HepG2 (cell line): ENCODE measurements around the gene CHAF1A. TPM values are rescaled to one million over a fixed set of nuclear protein-coding genes. Genes with fewer than 3 reads are reported as not detected.

Experiments used
- ARHGAP35 ChIP-seq: sonication (generic); formaldehyde crosslinking; IDR thresholded peaks from 2 replicates; pipeline ENCODE4 v1.9.0; 2022; ENCODE audit warnings: mild to moderate bottlenecking, inconsistent platforms, moderate library complexity, missing genetic modification reagents, borderline replicate concordance
- KMT2A ChIP-seq: sonication (generic); formaldehyde crosslinking; IDR thresholded peaks from 2 replicates; pipeline ENCODE4 v1.4.0; 2020; ENCODE audit warnings: missing genetic modification reagents
- NRL ChIP-seq: sonication (generic); formaldehyde crosslinking; IDR thresholded peaks from 2 replicates; pipeline ENCODE4 v1.5.0; 2020; ENCODE audit warnings: missing genetic modification reagents, mild to moderate bottlenecking, moderate library complexity, borderline replicate concordance
- REPIN1 ChIP-seq: sonication (generic); formaldehyde crosslinking; IDR thresholded peaks from 2 replicates; pipeline ENCODE4 v1.8.0; 2022; ENCODE audit warnings: missing genetic modification reagents, low read depth, mild to moderate bottlenecking, borderline replicate concordance
- SAP130 ChIP-seq: IDR thresholded peaks from 2 replicates; pipeline ENCODE4 v1.6.1; 2016; ENCODE audit warnings: low read depth
- YEATS2 ChIP-seq: sonication (generic); formaldehyde crosslinking; IDR thresholded peaks from 2 replicates; pipeline ENCODE4 v1.4.0; 2020; ENCODE audit warnings: missing genetic modification reagents, borderline replicate concordance
- ZNF331 ChIP-seq: sonication (generic); formaldehyde crosslinking; IDR thresholded peaks from 2 replicates; pipeline ENCODE4 v1.4.0; 2020; ENCODE audit warnings: missing genetic modification reagents
- ZNF501 ChIP-seq: sonication (generic); formaldehyde crosslinking; IDR thresholded peaks from 2 replicates; pipeline ENCODE4 v1.5.1; 2020; ENCODE audit warnings: mild to moderate bottlenecking, moderate library complexity, missing genetic modification reagents
- ZNF619 ChIP-seq: sonication (generic); formaldehyde crosslinking; IDR thresholded peaks from 2 replicates; pipeline ENCODE4 v1.4.0; 2020; ENCODE audit warnings: mild to moderate bottlenecking, missing genetic modification reagents
- ZNF746 ChIP-seq: sonication (generic); formaldehyde crosslinking; IDR thresholded peaks from 2 replicates; pipeline ENCODE4 v1.8.0; 2022; ENCODE audit warnings: mild to moderate bottlenecking, missing genetic modification reagents
- polyA plus RNA-seq, 8 experiments: library from polyadenylated mRNA; depleted of rRNA in 3 of 8; stranded (reverse) in 7 of 8; unstranded in 1 of 8; fragments of >200 nt; fragmentation: Illumina TruSeq in 4 of 8; extraction: Trizol in 4 of 8; gene quantifications; 2 replicates each; pipeline versions ENCODE4 v1.2.1 to v1.2.3, GENCODE V29; 2011 to 2016; ENCODE audit warnings: low read depth in 4 of 8, missing spikeins in 1 of 8, mixed read lengths in 1 of 8; ENCODE audit not compliant: insufficient read depth in 1 of 8
- total RNA-seq, 5 experiments: library from RNA; depleted of rRNA; stranded (reverse); fragments of >200 nt; fragmentation: Illumina TruSeq; extraction: Trizol; gene quantifications; 2 replicates each; pipeline ENCODE4 v1.2.3, GENCODE V29; 2016; ENCODE audit warnings: low read depth in 1 of 5
- TF ChIP-seq, protein P1 (sequence below): sonication (generic); formaldehyde crosslinking; IDR thresholded peaks from 2 replicates; pipeline ENCODE4 v1.5.0; 2020; ENCODE audit warnings: missing genetic modification reagents
- TF ChIP-seq, protein P2 (sequence below): sonication (generic); formaldehyde crosslinking; IDR thresholded peaks from 2 replicates; pipeline ENCODE4 v1.4.0; 2020; ENCODE audit warnings: low read depth, mild to moderate bottlenecking, missing genetic modification reagents
- TF ChIP-seq, protein P3 (sequence below): sonication (generic); formaldehyde crosslinking; IDR thresholded peaks from 2 replicates; pipeline ENCODE4 v1.5.1; 2020; ENCODE audit warnings: missing genetic modification reagents, mild to moderate bottlenecking, borderline replicate concordance
- TF ChIP-seq, protein P4 (sequence below): sonication (generic); formaldehyde crosslinking; IDR thresholded peaks from 2 replicates; pipeline ENCODE4 v1.8.0; 2022; ENCODE audit warnings: mild to moderate bottlenecking, missing genetic modification reagents, borderline replicate concordance
- TF ChIP-seq, protein P5 (sequence below): sonication (generic); formaldehyde crosslinking; IDR thresholded peaks from 2 replicates; pipeline ENCODE4 v1.8.0; 2023; ENCODE audit warnings: mild to moderate bottlenecking, missing genetic modification reagents
- TF ChIP-seq, protein P6 (sequence below): sonication (generic); formaldehyde crosslinking; IDR thresholded peaks from 2 replicates; pipeline ENCODE4 v1.4.0; 2020; ENCODE audit warnings: missing genetic modification reagents

CHAF1A gene
- total and polyA plus RNA-seq, 2 of the 13 experiments (the other 11 are each of a cell fraction or from before 2014, with no cell fraction given) = 11.0 to 34.8 TPM

DNA sequence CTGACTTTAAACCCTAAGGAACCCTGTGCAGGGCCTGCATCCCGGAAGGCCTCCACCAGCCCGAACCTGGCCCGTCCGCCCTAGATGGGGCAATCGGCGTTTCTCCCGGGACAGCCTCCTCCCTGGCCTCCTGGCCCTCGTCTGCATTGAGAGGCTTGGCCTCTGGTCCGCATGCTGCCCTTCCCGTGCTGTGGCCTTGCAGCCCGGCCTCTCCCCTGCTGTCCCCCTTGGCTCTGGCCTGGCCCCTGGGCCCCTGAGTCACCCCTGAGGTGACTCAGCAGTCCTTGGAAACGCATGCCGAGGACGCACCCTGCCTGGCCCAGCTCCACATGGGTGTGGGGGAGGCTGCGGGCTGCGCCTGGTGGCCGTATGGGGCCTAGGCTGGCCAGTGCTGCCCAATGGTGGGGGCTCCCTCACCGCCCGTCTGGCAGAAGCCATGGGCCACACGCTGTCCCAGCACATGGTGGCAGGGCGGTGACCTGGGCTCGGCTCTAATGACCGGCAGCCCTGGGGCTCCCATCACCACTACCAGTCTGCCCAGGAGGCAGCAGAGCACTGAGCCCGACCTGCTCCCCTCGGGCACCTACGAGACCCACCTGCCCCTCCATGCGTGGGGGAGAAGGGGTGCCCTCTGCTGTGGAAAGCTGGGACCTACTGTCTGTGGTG is 27.8 kb upstream of the CHAF1A start (continued):
- TF ChIP-seq, protein P1, sequence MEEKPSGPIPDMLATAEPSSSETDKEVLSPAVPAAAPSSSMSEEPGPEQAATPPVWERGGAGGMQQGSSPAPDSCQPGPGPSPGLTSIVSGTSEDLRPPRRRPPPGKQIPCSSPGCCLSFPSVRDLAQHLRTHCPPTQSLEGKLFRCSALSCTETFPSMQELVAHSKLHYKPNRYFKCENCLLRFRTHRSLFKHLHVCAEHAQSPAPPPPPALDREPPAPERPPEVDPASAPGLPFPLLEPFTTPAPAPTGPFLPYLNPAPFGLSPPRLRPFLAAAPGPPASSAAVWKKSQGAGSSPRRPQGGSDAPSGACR (CRISPR knock-in tag) = peak; percentile 83; the same call in 1 of the 2 replicates
- TF ChIP-seq, protein P2, sequence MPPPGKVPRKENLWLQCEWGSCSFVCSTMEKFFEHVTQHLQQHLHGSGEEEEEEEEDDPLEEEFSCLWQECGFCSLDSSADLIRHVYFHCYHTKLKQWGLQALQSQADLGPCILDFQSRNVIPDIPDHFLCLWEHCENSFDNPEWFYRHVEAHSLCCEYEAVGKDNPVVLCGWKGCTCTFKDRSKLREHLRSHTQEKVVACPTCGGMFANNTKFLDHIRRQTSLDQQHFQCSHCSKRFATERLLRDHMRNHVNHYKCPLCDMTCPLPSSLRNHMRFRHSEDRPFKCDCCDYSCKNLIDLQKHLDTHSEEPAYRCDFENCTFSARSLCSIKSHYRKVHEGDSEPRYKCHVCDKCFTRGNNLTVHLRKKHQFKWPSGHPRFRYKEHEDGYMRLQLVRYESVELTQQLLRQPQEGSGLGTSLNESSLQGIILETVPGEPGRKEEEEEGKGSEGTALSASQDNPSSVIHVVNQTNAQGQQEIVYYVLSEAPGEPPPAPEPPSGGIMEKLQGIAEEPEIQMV (CRISPR knock-in tag) = peak; percentile 84
- TF ChIP-seq ZNF619 (0 out of 2 replicates have a peak, but pooled peaks have one; percentile 48), ZNF746 (CRISPR knock-in tag) (peak; percentile 82; the same call in 1 of the 2 replicates), KMT2A (CRISPR knock-in tag) (no peak), SAP130 (peak; percentile 96), ZNF331 (CRISPR knock-in tag) (peak; percentile 82), YEATS2 (peak; percentile 88), ZNF501 (CRISPR knock-in tag) (peak; percentile 85), REPIN1 (peak; percentile 79), NRL (peak; percentile 85), ARHGAP35 (CRISPR knock-in tag) (peak; percentile 26; the same call in 1 of the 2 replicates)
- TF ChIP-seq, protein P3, sequence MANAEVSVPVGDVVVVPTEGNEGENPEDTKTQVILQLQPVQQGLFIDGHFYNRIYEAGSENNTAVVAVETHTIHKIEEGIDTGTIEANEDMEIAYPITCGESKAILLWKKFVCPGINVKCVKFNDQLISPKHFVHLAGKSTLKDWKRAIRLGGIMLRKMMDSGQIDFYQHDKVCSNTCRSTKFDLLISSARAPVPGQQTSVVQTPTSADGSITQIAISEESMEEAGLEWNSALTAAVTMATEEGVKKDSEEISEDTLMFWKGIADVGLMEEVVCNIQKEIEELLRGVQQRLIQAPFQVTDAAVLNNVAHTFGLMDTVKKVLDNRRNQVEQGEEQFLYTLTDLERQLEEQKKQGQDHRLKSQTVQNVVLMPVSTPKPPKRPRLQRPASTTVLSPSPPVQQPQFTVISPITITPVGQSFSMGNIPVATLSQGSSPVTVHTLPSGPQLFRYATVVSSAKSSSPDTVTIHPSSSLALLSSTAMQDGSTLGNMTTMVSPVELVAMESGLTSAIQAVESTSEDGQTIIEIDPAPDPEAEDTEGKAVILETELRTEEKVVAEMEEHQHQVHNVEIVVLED = peak; percentile 48; the same call in 1 of the 2 replicates
- TF ChIP-seq, protein P4, sequence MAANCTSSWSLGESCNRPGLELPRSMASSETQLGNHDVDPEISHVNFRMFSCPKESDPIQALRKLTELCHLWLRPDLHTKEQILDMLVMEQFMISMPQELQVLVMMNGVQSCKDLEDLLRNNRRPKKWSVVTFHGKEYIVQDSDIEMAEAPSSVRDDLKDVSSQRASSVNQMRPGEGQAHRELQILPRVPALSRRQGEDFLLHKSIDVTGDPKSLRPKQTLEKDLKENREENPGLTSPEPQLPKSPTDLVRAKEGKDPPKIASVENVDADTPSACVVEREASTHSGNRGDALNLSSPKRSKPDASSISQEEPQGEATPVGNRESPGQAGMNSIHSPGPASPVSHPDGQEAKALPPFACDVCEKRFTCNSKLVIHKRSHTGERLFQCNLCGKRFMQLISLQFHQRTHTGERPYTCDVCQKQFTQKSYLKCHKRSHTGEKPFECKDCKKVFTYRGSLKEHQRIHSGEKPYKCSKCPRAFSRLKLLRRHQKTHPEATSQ (CRISPR knock-in tag) = no peak
- TF ChIP-seq, protein P5, sequence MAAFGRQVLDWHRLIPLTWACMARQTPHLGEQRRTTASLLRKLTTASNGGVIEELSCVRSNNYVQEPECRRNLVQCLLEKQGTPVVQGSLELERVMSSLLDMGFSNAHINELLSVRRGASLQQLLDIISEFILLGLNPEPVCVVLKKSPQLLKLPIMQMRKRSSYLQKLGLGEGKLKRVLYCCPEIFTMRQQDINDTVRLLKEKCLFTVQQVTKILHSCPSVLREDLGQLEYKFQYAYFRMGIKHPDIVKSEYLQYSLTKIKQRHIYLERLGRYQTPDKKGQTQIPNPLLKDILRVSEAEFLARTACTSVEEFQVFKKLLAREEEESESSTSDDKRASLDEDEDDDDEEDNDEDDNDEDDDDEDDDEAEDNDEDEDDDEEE (CRISPR knock-in tag) = no peak
- TF ChIP-seq, protein P6, sequence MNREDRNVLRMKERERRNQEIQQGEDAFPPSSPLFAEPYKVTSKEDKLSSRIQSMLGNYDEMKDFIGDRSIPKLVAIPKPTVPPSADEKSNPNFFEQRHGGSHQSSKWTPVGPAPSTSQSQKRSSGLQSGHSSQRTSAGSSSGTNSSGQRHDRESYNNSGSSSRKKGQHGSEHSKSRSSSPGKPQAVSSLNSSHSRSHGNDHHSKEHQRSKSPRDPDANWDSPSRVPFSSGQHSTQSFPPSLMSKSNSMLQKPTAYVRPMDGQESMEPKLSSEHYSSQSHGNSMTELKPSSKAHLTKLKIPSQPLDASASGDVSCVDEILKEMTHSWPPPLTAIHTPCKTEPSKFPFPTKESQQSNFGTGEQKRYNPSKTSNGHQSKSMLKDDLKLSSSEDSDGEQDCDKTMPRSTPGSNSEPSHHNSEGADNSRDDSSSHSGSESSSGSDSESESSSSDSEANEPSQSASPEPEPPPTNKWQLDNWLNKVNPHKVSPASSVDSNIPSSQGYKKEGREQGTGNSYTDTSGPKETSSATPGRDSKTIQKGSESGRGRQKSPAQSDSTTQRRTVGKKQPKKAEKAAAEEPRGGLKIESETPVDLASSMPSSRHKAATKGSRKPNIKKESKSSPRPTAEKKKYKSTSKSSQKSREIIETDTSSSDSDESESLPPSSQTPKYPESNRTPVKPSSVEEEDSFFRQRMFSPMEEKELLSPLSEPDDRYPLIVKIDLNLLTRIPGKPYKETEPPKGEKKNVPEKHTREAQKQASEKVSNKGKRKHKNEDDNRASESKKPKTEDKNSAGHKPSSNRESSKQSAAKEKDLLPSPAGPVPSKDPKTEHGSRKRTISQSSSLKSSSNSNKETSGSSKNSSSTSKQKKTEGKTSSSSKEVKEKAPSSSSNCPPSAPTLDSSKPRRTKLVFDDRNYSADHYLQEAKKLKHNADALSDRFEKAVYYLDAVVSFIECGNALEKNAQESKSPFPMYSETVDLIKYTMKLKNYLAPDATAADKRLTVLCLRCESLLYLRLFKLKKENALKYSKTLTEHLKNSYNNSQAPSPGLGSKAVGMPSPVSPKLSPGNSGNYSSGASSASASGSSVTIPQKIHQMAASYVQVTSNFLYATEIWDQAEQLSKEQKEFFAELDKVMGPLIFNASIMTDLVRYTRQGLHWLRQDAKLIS (CRISPR knock-in tag) = 0 out of 2 replicates have a peak, but pooled peaks have one; percentile 20
